ENCODE data around the gene GAS2. TPM values are rescaled to one million over a fixed set of nuclear protein-coding genes. Genes with fewer than 3 reads are reported as not detected.

Gene GAS2
- polyA plus RNA-seq, 5 donors = 8.1 to 16.0 (median 8.5) TPM

DNA sequence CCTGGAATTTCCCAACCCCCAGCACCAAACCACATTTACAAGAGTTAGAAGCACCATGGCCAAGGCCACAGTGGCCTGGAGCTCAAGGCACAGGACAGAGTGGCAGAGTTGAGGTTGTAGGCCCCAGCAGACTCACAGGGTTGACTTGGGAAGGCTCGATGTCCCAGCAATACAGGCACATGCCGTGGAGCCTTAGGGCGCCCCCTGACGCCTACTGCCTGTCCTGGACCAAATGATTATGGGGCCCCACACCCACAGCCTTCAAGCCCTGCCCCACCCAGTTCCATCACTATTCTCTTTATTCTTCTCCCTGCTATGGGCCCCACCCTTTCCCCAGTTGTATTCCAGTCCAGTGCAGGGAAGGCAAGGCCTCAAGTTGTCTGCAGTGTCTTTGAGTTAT is 193.8 kb downstream of the GAS2 start, which contains the start of gene CCDC179:
CCDC179 (minus strand) TSS at position 234 of the 400 bp plus-strand sequence; CDS start at position 181, 53 bp downstream.
- DNase-seq = no peak

Other genes with a start within 250 kb of the GAS2 start
- 10 to 100 TPM; 12.7 to 16.0 (median 13.7) TPM for gene FANCF, start 40.8 kb upstream of the GAS2 start, polyA plus RNA-seq (ENCODE audit: insufficient read depth in 1 of 5, insufficient read length in 5 of 5, low replicate concordance in 1 of 5)
- 10 to 100 TPM; 23.2 to 39.0 (median 33.5) TPM for gene SVIP, start 163.2 kb downstream of the GAS2 start, polyA plus RNA-seq (ENCODE audit: insufficient read depth in 1 of 5, insufficient read length in 5 of 5, low replicate concordance in 1 of 5)
- gene CCDC179, start 193.9 kb downstream of the GAS2 start, polyA plus RNA-seq (ENCODE audit: insufficient read depth in 1 of 5, insufficient read length in 5 of 5, low replicate concordance in 1 of 5) = not detected